Colonic mucosa (tissue), 4 donors: Measurements from ENCODE around the gene ARHGAP5. TPM values are rescaled to one million over a fixed set of nuclear protein-coding genes. Genes with fewer than 3 reads are reported as not detected.

Experiments
- DNase-seq: peaks from one replicate; pipeline ENCODE4 v3.0.0-alpha.2; 2020
- H3K27ac ChIP-seq: fragments of 200-600 bp; one replicate; pipeline ENCODE4 v1.8.0; 2021
- H3K27me3 ChIP-seq: fragments of 200-600 bp; one replicate; pipeline ENCODE4 v1.8.0; 2021
- H3K36me3 ChIP-seq: fragments of 200-600 bp; one replicate; pipeline ENCODE4 v1.8.0; 2021
- H3K4me1 ChIP-seq: fragments of 200-600 bp; one replicate; pipeline ENCODE4 v1.8.0; 2021; ENCODE audit warnings: mild to moderate bottlenecking
- H3K4me3 ChIP-seq: fragments of 200-600 bp; one replicate; pipeline ENCODE4 v1.8.0; 2021
- H3K9ac ChIP-seq, 2 donors: one replicate each; pipeline ENCODE4 v1.7.0; 2013; ENCODE audit warnings: control low read depth in 2 of 2, low read depth in 2 of 2, low read length in 2 of 2
- H3K9me3 ChIP-seq: fragments of 200-600 bp; one replicate; pipeline ENCODE4 v1.8.0; 2021
- CTCF ChIP-seq: fragments of 200-600 bp; IDR thresholded peaks from one replicate; pipeline ENCODE4 v1.8.0; 2022; ENCODE audit warnings: antibody characterized with exemption, mild to moderate bottlenecking
- intact Hi-C: fragments of 100-400 bp; cut with DNase I; formaldehyde crosslinking; loops from one replicate; pipeline ENCODE4 v1.14.1; 2022
- total RNA-seq, 2 donors: library from RNA; stranded (reverse); fragmentation: NEBNext Ultra II Directional in 1 of 2; extraction: Animal tissue kit (Norgen Biotek cat#: 25700) in 1 of 2; gene quantifications; one replicate each; pipeline ENCODE4 v1.2.1, GENCODE V29; 2021
- donor health status: healthy.
- donor health status: DM: no; HTN: no; CAD: no.
- donor health status: DM: no; HTN: no; CAD: no.

The ARHGAP5 gene
- total RNA-seq, 2 donors from 2014 or later, result 77.8 to 140 TPM

DNA sequence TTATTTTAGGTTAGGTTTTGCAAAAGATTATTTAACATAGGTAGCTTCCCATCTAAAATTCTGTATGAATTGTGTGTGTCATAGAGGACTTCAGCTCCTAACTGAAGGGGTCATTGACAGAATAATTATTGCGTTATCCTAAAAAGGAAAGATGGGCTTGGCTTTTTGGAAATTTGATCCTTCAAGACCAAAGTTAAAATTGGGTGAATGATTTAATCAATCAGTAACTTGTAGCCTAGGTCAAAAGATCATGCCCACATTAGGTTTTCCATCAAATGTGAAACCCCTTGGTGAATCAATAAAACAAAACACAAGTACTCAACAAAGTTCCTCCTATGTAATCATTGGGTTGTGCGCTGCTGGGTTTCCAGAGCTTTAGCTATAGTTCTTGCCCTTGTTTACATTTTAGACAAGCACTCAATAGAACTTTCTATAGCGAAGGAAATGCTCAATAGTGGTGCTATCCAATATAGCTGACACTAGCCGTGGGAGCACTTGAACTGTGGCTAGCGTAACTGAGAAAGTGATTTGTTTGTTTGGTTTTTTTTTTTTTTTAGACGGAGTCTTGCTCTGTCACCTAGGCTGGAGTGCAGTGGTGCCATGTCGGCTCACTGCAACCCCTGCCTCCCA lies 37.6 kb upstream of the ARHGAP5 start:
- no peak overlapping the region for H3K27ac ChIP-seq
- no peak overlapping the region for H3K9ac ChIP-seq
- DNase-seq, result no peak
- TF ChIP-seq CTCF, result no peak
- intact Hi-C loops, result no loop called here
- no peaks in the 10 kb centered on the region for H3K4me1 ChIP-seq
- H3K4me3 ChIP-seq, result no peak overlapping the region
- no peaks in the 10 kb centered on the region for H3K27me3 ChIP-seq
- H3K36me3 ChIP-seq, result no peaks in the 10 kb centered on the region
- H3K9me3 ChIP-seq, result no peaks in the 10 kb centered on the region

GRCh38 chr14:32043624-32044023 lies 33.5 kb upstream of the ARHGAP5 start:
- intact Hi-C loops, result no loop called here
- no peaks in the 10 kb centered on the region for H3K9me3 ChIP-seq
- no peak overlapping the region for H3K9ac ChIP-seq
- no peak overlapping the region for H3K4me3 ChIP-seq
- no peaks in the 10 kb centered on the region for H3K4me1 ChIP-seq
- H3K27me3 ChIP-seq, result no peaks in the 10 kb centered on the region
- TF ChIP-seq CTCF, result no peak
- no peak for DNase-seq
- H3K36me3 ChIP-seq, result no peaks in the 10 kb centered on the region
- no peak overlapping the region for H3K27ac ChIP-seq

GRCh38 chr14:32044454-32044853 lies 32.6 kb upstream of the ARHGAP5 start:
- no peak overlapping the region for H3K27ac ChIP-seq

GRCh38 chr14:32047791-32048190 lies 29.3 kb upstream of the ARHGAP5 start:
- Histone ChIP-seq H3K27ac (no peak overlapping the region), H3K27me3 (no peaks in the 10 kb centered on the region), H3K9me3 (no peaks in the 10 kb centered on the region), H3K4me1 (no peaks in the 10 kb centered on the region), H3K36me3 (no peaks in the 10 kb centered on the region), H3K9ac (no peak overlapping the region), H3K4me3 (no peak overlapping the region)
- intact Hi-C loops, result no loop called here
- TF ChIP-seq CTCF, result no peak
- no peak for DNase-seq

More at GRCh38 chr14:32044454-32044853, 32.6 kb upstream of the ARHGAP5 start:
- no peaks in the 10 kb centered on the region for H3K27me3 ChIP-seq
- H3K9ac ChIP-seq, result no peak overlapping the region
- no peak for DNase-seq
- intact Hi-C loops, result no loop called here
- no peaks in the 10 kb centered on the region for H3K4me1 ChIP-seq
- H3K36me3 ChIP-seq, result no peaks in the 10 kb centered on the region
- no peaks in the 10 kb centered on the region for H3K9me3 ChIP-seq
- no peak overlapping the region for H3K4me3 ChIP-seq
- TF ChIP-seq CTCF, result no peak

DNA sequence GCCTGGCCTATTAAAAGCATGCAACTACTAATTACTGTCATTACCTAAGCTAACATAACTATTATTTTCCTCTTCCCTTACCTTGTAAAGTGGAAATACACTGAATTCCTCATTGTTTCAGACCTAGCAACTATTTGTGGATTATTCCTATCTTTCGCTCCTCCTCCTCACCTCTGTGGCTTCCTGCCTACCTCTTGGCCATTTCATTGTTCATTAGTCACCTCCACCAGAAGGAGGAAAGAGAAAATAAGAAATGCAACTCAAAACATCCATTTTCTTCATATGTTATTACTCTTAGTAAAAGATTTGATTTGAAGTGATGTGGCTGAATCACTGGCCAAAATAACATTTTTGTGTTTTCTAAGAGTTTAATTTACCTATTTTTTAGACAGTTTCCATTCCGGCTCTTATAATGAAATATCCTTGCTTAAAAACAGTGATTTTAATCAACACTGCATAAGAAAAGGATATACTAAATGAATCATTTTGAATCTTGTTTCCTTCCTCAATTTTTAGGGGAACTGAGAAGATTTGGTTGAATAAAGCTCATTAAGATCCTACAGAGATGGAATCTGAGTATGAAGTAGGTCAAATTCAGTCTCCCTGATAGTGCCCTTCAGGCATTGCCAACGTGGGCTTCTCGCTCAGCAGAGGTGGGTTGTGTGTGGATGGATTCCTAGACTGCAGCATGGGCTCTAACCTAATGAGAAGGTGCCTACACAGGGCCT lies 27.6 kb upstream of the ARHGAP5 start:
- Histone ChIP-seq H3K36me3 (no peaks in the 10 kb centered on the region), H3K4me3 (no peak overlapping the region), H3K27ac (no peak overlapping the region), H3K4me1 (no peaks in the 10 kb centered on the region), H3K9me3 (no peaks in the 10 kb centered on the region), H3K27me3 (no peaks in the 10 kb centered on the region), H3K9ac (no peak overlapping the region)
- TF ChIP-seq CTCF, result no peak
- intact Hi-C loops, result no loop called here
- no peak for DNase-seq
